Panc1 (cell line): ENCODE measurements around the gene DPH3. TPM values are rescaled to one million over a fixed set of nuclear protein-coding genes. Genes with fewer than 3 reads are reported as not detected.

ENCODE experiments used
- ATAC-seq: fragments of 200-7000 bp; cut with Tn5 transposase; 2 replicates; pipeline ENCODE4 v1.9.1; 2020; ENCODE audit warnings: mild to moderate bottlenecking, moderate library complexity
- BruUV-seq: library from RNA; stranded (reverse); fragments of 400-500 nt; replicated peaks from 2 replicates; lab custom pipeline; 2021; lab: Mats Ljungman, UMichigan
- CTCF ChIA-PET: fragments of 300-600 bp; sonication (Branson Sonifier 250); formaldehyde crosslinking; loops from one replicate; lab custom pipeline; 2022; ENCODE audit warnings: antibody characterized with exemption; lab: Charles Lee
- POLR2A ChIA-PET: fragments of 300-600 bp; sonication (Branson Sonifier 250); formaldehyde crosslinking; loops from one replicate; lab custom pipeline; 2022; ENCODE audit warnings: antibody characterized with exemption; lab: Charles Lee
- DNase-seq: peaks from one replicate; pipeline ENCODE4 v3.0.0-alpha.2; 2010; ENCODE audit warnings: low read depth, low spot score
- H3K27ac ChIP-seq: 2 replicates; pipeline ENCODE4 v1.5.1; 2011; ENCODE audit warnings: mild to moderate bottlenecking, low read length, inconsistent platforms
- H3K27me3 ChIP-seq: fragments of 200-500 bp; sonication (Bioruptor generic); 2 replicates; pipeline ENCODE4 v1.6.0; 2014; ENCODE audit warnings: low read length, inconsistent platforms; ENCODE audit not compliant: control insufficient read depth, insufficient read depth
- H3K36me3 ChIP-seq: fragments of 200-500 bp; sonication (Bioruptor generic); 2 replicates; pipeline ENCODE4 v1.5.1; 2014; ENCODE audit warnings: inconsistent platforms, mild to moderate bottlenecking, low read length, moderate library complexity; ENCODE audit not compliant: control insufficient read depth, insufficient read depth
- H3K4me1 ChIP-seq: 2 replicates; pipeline ENCODE4 v1.5.1; 2011; ENCODE audit warnings: inconsistent platforms, mild to moderate bottlenecking, low read length, moderate library complexity; ENCODE audit not compliant: control insufficient read depth, insufficient read depth
- H3K4me3 ChIP-seq, 2 experiments: 2 replicates each; pipeline ENCODE4 v1.5.1; 2011 to 2012; ENCODE audit warnings: low read depth in 2 of 2, low read length in 2 of 2, mild to moderate bottlenecking in 2 of 2, inconsistent platforms in 1 of 2, moderate library complexity in 1 of 2
- H3K9me3 ChIP-seq: fragments of 200-500 bp; sonication (Bioruptor generic); 2 replicates; pipeline ENCODE4 v1.5.1; 2014; ENCODE audit warnings: low read depth, mild to moderate bottlenecking, inconsistent platforms, low read length, moderate library complexity; ENCODE audit not compliant: control insufficient read depth, insufficient read depth
- CTCF ChIP-seq: fragments of 450-650 bp; IDR thresholded peaks from 2 replicates; pipeline ENCODE4 v1.5.1; 2017; ENCODE audit warnings: mild to moderate bottlenecking
- POLR2AphosphoS5 ChIP-seq: IDR thresholded peaks from 2 replicates; pipeline ENCODE4 v1.6.1; 2012; ENCODE audit warnings: mild to moderate bottlenecking, low read depth, low read length, moderate library complexity
- REST ChIP-seq, 2 experiments: IDR thresholded peaks; 2 replicates each; pipeline ENCODE4 v1.6.1; 2011 to 2012; ENCODE audit warnings: low read depth in 2 of 2, control low read depth in 1 of 2, low read length in 1 of 2, mild to moderate bottlenecking in 1 of 2, moderate library complexity in 1 of 2; ENCODE audit not compliant: insufficient read depth in 1 of 2
- SIN3A ChIP-seq: IDR thresholded peaks from 2 replicates; pipeline ENCODE4 v1.6.1; 2012; ENCODE audit warnings: low read depth, mild to moderate bottlenecking, low read length, moderate library complexity, borderline replicate concordance; ENCODE audit not compliant: insufficient read depth
- TCF7L2 ChIP-seq: IDR thresholded peaks from 2 replicates; pipeline ENCODE4 v1.6.1; 2011; ENCODE audit warnings: mild to moderate bottlenecking, low read depth, low read length, inconsistent platforms
- in situ Hi-C: cut with HindIII; loops from 2 replicates; pipeline ENCODE4 v1.10.0; 2016; ENCODE audit warnings: low sequenced_read_pairs, low pct_unique_long_range_greater_than_20kb
- intact Hi-C: fragments of 100-400 bp; cut with micrococcal nuclease; formaldehyde crosslinking; loops from one replicate; pipeline ENCODE4 v1.10.0; 2022; ENCODE audit not compliant: unreplicated experiment
- total RNA-seq: library from RNA; stranded (reverse); gene quantifications from one replicate; pipeline ENCODE4 v1.2.1, GENCODE V29; 2021; ENCODE audit not compliant: unreplicated experiment

DPH3 gene
- total RNA-seq, 1 experiment from 2014 or later = 16.5 TPM

GRCh38 chr3:16300881-16301359 lies 36.2 kb upstream of the DPH3 start:
- intact Hi-C loops (no loop called here), in situ Hi-C loops (no loop called here)
- no peak for DNase-seq
- Histone ChIP-seq H3K27me3 (no peaks in the 10 kb centered on the region), H3K4me3 (no peak overlapping the region), H3K4me1 (no peaks in the 10 kb centered on the region), H3K9me3 (no peaks in the 10 kb centered on the region), H3K27ac (no peak overlapping the region), H3K36me3 (no peaks in the 10 kb centered on the region)
- ChIA-PET POLR2A (no interaction called here), CTCF (no interaction called here)
- no peak for ATAC-seq
- no TSS peak for BruUV-seq
- TF ChIP-seq TCF7L2 = no peak

GRCh38 chr3:16300307-16300706 lies 35.6 kb upstream of the DPH3 start:
- ChIA-PET CTCF (no interaction called here), POLR2A (no interaction called here)
- DNase-seq (no peak), ATAC-seq (no peak)
- Histone ChIP-seq H3K9me3 (no peaks in the 10 kb centered on the region), H3K4me3 (no peak overlapping the region), H3K27ac (no peak overlapping the region), H3K4me1 (no peaks in the 10 kb centered on the region), H3K36me3 (no peaks in the 10 kb centered on the region), H3K27me3 (no peaks in the 10 kb centered on the region)
- intact Hi-C loops (no loop called here), in situ Hi-C loops (no loop called here)
- BruUV-seq = no TSS peak
- no peak for TF ChIP-seq TCF7L2
- no peak for TF ChIP-seq CTCF
- no peak for TF ChIP-seq REST (IDR thresholded peaks at IDR 0.05; ENCODE audit: insufficient read depth in 1 of 2, low read depth in 2 of 2, low read length in 1 of 2)
- TF ChIP-seq SIN3A = no peak
- no peak for TF ChIP-seq POLR2AphosphoS5

GRCh38 chr3:16299746-16300145 lies 35.0 kb upstream of the DPH3 start:
- BruUV-seq = no TSS peak
- Histone ChIP-seq H3K36me3 (no peaks in the 10 kb centered on the region), H3K9me3 (no peaks in the 10 kb centered on the region), H3K27ac (no peak overlapping the region), H3K4me1 (no peaks in the 10 kb centered on the region), H3K27me3 (no peaks in the 10 kb centered on the region), H3K4me3 (no peak overlapping the region)
- ChIA-PET POLR2A (no interaction called here), CTCF (no interaction called here)
- DNase-seq (no peak), ATAC-seq (no peak)
- in situ Hi-C loops (no loop called here), intact Hi-C loops (no loop called here)
- TF ChIP-seq REST (IDR thresholded peaks at IDR 0.05; ENCODE audit: insufficient read depth in 1 of 2, low read depth in 2 of 2, low read length in 1 of 2) (no peak), POLR2AphosphoS5 (no peak), CTCF (no peak), SIN3A (no peak), TCF7L2 (no peak)
